Measurements from ENCODE around the gene GOT1. TPM values are rescaled to one million over a fixed set of nuclear protein-coding genes. Genes with fewer than 3 reads are reported as not detected.

GOT1 gene
- total RNA-seq, 4 donors from 2014 or later: 8.5 to 54.8 (median 24.3) TPM

DNA sequence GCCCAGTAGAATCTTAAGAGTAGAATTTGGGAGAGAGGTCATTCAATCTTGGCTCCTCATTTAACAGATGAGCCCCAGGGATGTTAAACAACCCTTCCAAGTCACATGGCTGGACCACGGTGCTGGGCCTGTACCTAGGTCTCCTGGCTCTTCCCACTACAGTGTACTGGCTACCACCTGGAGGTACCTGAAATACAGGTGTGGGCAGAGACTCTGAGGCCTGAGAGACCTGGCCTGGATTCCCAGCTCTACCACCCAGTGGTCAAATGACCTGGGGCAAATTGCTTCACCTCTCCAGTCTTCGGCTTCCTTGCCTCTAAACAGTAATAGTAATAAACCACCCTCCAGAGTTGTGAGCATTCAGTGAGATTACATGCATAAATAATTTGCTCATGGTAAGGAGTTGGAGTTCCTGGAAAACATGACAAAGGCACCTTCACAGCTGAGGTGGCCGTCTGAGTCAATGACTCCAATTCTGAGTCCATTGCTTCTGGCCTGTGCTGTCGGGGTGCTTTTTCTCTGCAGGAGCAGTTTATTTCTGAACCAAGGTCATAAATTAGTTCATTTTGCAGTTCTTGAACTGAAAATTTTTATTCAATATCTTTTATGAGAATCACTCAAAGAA is 2.7 kb downstream of the GOT1 start:
- intact Hi-C loops (cut with DNase I; ENCODE audit: low total_unique reads): no loop called here
- no peak overlapping the region for H3K4me3 ChIP-seq (ENCODE audit: low read depth, poor library complexity, severe bottlenecking)
- no peak for DNase-seq (ENCODE audit: low spot score in 2 of 2)
- 86 to 91% methylated on average over 4 of the region's 4 CpGs for WGBS, 2 donors
- TF ChIP-seq, protein P1, sequence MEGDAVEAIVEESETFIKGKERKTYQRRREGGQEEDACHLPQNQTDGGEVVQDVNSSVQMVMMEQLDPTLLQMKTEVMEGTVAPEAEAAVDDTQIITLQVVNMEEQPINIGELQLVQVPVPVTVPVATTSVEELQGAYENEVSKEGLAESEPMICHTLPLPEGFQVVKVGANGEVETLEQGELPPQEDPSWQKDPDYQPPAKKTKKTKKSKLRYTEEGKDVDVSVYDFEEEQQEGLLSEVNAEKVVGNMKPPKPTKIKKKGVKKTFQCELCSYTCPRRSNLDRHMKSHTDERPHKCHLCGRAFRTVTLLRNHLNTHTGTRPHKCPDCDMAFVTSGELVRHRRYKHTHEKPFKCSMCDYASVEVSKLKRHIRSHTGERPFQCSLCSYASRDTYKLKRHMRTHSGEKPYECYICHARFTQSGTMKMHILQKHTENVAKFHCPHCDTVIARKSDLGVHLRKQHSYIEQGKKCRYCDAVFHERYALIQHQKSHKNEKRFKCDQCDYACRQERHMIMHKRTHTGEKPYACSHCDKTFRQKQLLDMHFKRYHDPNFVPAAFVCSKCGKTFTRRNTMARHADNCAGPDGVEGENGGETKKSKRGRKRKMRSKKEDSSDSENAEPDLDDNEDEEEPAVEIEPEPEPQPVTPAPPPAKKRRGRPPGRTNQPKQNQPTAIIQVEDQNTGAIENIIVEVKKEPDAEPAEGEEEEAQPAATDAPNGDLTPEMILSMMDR (IDR thresholded peaks at IDR 0.05): no peak
- TF ChIP-seq POLR2A (IDR thresholded peaks at IDR 0.05): no peak

DNA sequence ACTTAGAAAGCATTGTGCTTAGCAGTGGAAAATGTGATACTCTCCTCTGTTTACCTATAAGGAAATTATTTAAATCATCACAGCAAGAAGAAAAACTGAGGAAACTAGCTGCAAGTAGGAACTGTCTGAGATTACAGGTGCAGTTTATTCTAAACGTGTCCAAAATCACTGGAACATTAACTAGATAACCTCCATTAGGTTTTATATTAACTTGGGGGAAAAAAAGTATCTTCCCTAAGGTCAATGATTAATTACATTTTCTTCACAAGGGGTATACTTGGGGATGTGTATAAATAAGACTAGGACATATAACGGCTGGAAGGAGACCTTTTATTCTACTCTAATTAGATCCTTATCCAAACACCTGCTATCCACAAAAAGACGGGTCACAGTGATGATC is 3.7 kb downstream of the GOT1 start:
- intact Hi-C loops (cut with DNase I; ENCODE audit: low total_unique reads): no loop called here
- H3K4me3 ChIP-seq (ENCODE audit: low read depth, poor library complexity, severe bottlenecking): no peak overlapping the region
- 73 to 75% methylated on average over 3 of the region's 3 CpGs for WGBS, 2 donors
- no peak for DNase-seq (ENCODE audit: low spot score in 2 of 2)
- no peak for TF ChIP-seq POLR2A (IDR thresholded peaks at IDR 0.05)
- TF ChIP-seq, protein P1 (IDR thresholded peaks at IDR 0.05): no peak

DNA sequence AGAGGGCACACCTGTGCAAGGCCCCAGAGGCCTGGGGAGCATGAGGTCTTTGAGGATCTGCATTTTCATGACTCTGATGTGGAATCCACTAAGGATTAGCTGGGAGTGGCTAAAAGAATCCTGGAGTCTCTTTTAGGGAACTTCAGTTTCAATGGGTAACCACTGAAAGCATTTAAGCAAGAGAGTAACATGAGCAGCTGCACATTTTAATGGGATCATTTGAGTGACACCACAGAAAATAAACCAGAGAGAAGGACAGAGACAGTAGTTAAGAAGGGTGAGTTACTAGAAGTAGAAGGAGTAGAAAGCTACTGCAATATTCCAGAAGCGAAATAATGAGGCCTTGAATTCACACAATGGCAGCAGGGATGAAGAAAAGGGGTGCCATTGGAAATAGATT is 5.2 kb downstream of the GOT1 start:
- TF ChIP-seq POLR2A (IDR thresholded peaks at IDR 0.05): no peak
- TF ChIP-seq, protein P1 (IDR thresholded peaks at IDR 0.05): no peak
- WGBS, 2 donors: 95 to 100% methylated on average over 1 of the region's 1 CpG
- DNase-seq (ENCODE audit: low spot score in 2 of 2): no peak
- intact Hi-C loops (cut with DNase I; ENCODE audit: low total_unique reads): no loop called here
- H3K4me3 ChIP-seq (ENCODE audit: low read depth, poor library complexity, severe bottlenecking): no peak overlapping the region

DNA sequence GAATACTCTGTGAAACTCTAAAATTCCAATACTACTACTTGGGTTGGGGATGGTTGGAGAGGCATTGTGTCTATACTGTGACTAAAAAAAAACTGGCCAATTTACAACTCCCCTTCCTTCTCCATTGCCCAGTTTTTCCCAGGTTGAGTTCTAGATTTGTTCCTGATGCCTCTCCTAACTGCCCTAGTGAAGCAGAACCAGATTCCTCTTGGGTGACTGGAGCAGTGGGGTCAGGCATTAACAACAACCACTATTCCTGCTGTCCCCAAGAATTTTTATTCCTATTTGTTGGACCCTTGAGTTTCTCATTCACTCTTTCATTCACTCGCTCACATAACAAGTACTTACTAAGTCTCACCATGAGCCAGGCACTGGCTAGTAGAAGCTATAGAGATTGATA is 5.8 kb downstream of the GOT1 start:
- TF ChIP-seq, protein P1 (IDR thresholded peaks at IDR 0.05): no peak
- no peak for TF ChIP-seq POLR2A (IDR thresholded peaks at IDR 0.05)
- DNase-seq (ENCODE audit: low spot score in 2 of 2): no peak
- WGBS, 2 donors: 94 to 100% methylated on average over 1 of the region's 1 CpG
- no peak overlapping the region for H3K4me3 ChIP-seq (ENCODE audit: low read depth, poor library complexity, severe bottlenecking)
- intact Hi-C loops (cut with DNase I; ENCODE audit: low total_unique reads): no loop called here

DNA sequence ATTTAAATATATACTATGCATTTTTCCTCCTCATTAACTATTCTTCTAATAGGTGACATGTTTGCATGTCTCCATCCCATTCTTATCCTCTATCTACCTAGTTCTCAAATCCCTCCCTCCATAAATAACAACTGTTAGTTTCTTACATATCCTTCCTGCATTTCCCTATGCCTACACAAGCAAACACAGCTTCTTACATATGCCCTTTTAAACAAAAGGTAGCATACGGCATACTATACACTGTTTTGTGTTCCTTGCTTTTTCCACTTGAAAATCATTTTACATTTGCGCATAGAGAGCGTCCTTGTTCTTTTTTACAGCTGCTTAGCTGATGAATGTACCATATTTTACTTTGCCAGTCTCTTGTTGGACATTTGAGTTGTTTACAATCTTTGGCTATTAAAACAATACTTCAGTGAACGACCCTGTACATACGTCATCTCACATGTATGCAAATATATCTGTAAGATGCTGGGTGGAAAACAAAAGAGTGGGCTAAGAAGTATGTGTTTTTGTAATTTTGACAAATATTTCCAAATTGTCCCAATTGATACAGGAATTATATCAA is 7.8 kb downstream of the GOT1 start:
- H3K4me3 ChIP-seq (ENCODE audit: low read depth, poor library complexity, severe bottlenecking): no peak overlapping the region
- no peak for DNase-seq (ENCODE audit: low spot score in 2 of 2)
- WGBS, 2 donors: 92 to 93% methylated on average over 5 of the region's 5 CpGs
- intact Hi-C loops (cut with DNase I; ENCODE audit: low total_unique reads): no loop called here
- TF ChIP-seq POLR2A (IDR thresholded peaks at IDR 0.05): no peak
- TF ChIP-seq, protein P1 (IDR thresholded peaks at IDR 0.05): no peak
